HG03108 (cell line): ENCODE measurements around the gene PCNT.
A peak's percentile ranks its signal among the peaks of the same experiment; 100 is the strongest.
"Not testable (repeated sequence)": the region's sequence is repeated elsewhere in the genome, so short reads cannot be mapped to it uniquely, and the experiment has no call there.

Source experiments
- ATAC-seq: cut with Tn5 transposase; IDR thresholded peaks from one replicate; pipeline ENCODE4 v1.9.1; 2021; ENCODE audit warnings: moderate library complexity; ENCODE audit not compliant: unreplicated experiment

Gene PCNT

DNA sequence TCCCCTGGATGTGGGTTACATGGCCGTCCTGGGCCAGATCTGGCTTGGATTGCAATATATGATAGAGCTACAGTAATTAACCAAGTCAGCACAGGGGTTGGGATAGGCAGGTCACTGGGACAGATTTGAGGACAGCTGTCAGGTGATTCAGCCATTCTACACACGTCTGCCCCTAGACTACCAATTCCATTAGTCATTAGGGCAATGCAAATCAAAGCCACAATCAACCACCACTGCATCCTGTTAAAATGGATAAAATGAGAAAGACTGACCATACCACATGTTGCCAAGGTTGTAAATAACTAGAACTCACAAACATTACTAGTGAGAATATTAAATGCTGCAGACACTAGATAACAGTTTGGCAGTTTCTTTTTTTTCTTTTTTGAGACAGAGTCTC lies 16.3 kb upstream of the PCNT start:
- ATAC-seq, result no peak

DNA sequence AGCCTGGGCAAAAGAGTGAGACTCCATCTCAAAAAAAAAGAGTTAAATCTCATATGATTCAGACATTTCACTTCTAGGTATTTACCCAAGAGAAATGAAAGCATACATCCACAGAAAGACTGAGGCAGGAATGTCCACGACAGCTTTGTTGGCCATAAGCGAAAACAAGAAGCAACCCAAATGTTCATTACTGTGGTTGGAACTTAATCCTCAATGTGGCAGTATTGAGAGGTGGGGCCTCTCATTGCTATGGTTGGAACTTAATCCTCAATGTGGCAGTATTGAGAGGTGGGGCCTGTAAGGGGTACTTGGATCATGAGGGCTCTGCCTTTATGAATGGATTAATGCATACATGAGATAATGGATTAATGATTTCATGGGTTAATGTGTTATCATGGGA lies 15.5 kb upstream of the PCNT start:
- ATAC-seq, result no peak

DNA sequence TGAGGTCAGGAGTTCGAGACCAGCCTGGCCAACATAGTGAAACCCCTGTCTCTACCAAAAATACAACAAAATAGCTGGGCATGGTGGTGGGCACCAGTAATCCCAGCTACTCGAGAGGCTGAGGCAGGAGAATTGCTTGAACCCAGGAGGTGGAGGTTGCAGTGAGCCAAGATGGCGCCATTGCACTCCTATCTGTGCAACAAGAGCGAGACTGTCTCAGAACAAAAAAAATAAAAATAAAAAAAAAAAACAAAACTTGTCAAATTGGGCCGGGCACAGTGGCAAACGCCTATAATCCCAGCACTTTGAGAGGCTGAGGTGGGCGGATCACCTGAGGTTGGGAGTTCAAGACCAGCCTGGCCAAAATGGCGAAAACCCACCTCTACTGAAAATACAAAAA lies 13.7 kb upstream of the PCNT start:
- not testable (repeated sequence) for ATAC-seq

DNA sequence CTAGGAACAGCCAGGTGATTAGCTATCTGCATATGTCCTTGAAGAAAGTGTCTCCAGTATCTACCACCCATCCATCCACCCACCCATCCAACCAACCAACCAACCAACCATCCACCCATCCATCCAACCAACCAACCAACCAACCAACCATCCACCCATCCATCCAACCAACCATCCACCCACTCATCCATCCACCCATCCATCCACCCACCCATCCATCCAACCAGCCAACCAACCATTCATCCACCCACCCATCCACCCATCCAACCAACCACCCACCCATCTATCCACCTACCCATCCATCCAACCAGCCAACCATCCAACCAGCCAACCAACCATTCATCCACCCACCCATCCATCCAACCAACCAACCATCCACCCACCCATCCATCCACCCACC lies 12.4 kb upstream of the PCNT start:
- no peak for ATAC-seq

DNA sequence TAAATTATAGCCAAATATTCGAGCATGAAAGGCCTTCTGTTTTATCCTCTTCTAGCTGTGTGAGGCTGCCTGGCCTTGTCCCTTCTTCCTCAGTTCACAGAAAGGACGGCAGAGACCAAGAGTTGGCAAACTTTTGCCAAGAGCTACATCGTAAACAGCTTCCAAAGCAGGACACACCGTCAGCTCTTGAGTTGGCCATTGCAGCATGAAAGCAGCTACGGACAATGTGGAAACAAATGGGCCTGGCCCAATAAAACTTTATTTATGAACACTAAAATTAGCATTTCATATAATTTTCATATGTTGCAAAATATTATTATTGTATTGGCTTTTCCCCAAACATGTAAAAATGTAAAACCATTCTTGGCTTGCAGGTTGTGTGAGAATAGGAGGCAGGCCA lies 11.0 kb upstream of the PCNT start:
- no peak for ATAC-seq

DNA sequence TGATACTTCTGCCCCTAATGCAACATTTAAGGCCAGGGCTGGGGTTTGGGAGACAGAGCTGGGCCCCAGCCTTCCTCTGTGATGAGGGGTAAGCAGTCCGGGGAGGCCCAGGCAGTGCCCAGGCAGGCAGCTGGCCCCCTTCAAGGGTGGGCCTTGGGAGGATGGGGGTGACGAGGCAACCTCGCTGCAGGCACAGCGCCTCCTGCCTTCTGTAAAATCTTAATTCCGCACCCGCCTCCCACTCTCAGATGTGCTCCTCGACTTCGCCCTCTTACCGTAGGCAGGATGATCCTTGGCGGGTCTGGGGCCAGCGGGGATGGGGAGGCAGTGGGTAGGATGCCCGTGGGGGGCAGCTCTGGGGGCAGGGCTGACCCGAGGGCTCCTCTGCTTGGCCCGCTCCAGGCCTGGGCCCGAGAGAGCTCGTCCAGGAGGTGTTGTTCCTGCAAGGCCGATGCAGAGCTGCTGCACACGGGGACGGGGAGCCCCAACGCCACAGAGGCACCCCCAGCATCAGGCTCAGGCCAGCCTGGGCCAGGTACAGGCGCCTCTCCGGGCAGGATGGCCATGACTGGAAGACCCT lies 9.4 kb upstream of the PCNT start:
- ATAC-seq, result no peak

DNA sequence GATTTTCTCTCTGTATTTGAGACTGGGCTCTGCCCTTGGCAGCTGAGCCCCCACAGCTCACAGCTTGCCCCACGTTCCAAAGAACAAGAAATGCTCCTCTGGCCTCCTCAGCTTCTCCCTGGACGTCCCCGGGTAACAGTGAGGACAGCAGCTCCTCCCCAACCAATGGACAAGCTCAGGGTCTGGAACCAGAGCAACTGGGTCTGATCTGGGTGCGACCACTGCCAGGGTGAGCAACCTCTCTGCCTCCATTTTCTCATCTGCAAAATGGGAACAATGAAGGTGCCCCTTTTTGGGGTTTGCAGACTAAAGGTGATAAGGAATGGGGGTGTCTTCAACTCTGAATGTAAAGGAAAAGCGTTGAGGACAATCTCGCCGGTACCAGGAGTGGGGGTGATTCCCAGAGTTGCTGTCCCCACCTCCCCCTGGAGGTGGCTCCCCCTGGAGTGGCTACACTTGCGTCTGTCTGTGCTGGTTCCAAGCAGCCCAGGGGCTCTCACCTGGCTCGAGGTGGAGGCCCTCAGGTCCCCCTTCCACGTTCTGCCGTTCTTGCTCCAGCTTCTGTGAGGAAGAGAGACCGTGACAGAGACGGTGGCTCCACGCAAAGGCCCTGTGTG lies 7.1 kb upstream of the PCNT start:
- ATAC-seq, result no peak

DNA sequence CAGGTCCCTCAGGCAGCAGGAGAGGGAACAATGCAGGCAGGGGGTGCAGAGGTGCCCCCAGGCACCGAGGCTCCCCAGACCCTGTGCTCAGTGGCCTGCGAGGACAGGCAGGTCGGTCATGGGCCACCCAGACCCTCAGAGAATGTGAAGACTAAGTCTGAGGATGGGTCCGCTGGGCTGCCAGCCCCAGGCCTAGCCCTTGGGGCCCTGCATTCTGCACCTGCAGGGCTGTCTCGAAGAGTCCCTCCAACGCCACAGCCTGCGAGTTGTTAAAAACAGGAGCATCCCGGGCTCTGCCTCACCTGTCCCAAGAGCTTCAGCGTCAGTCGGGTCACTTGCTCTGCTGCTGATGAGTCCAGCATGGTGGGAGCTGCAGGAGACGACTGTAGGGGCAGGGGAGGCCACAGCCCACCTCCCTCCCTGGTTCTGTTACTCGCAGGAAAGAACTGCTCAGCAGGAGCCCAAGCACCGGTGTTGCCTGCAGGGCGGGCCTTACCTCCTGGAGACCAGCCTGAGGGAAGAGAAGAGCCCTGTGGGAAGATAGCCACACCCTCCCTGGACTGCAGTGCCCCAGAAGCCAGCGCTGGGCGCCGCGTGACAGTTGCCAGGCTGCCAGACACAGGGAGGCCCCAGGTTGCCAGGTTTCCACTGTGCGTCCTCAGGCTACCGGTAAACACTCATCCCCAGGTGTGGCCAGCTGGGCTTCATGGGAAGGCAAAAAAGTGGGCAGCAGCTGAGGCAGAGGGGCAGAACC lies 6.1 kb upstream of the PCNT start:
- ATAC-seq, result no peak

DNA sequence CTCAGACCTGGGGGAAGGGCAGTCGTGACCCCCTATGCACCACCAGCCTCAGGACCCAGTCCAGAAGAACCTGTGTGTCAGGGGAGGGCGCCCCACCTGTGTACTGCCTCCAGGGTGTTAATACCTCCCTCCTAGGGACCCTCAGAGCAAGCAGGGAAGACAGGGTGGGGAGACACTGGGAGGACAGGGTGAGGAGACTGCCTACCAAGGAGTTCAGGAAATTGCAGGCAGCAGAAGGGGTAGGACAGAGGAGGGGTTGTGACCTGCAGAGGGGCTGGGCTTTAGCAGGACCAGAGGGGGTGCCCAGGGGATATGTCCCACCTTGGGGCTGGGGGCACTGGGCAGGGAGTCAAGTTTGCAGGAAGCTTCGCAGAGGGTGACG lies 5.5 kb upstream of the PCNT start:
- no peak for ATAC-seq

DNA sequence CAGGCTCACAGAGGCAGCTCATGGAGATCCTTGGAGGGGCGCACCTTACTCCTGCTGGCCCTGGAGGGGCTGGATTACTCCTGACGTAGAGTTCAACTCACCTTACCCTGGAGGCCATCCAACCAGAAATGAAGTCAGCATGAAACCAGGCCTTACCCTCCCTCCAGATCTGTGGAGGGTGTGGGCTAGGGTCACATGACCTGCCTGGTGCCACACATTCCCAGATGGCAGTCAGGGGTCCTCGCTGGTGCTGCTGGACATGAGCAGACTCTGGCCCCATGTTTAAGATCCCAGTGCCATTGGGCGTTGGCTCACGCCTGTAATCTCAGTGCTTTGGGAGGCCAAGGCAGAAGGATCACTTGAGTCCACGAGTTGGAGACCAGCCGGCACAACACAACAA lies 4.8 kb upstream of the PCNT start:
- no peak for ATAC-seq

DNA sequence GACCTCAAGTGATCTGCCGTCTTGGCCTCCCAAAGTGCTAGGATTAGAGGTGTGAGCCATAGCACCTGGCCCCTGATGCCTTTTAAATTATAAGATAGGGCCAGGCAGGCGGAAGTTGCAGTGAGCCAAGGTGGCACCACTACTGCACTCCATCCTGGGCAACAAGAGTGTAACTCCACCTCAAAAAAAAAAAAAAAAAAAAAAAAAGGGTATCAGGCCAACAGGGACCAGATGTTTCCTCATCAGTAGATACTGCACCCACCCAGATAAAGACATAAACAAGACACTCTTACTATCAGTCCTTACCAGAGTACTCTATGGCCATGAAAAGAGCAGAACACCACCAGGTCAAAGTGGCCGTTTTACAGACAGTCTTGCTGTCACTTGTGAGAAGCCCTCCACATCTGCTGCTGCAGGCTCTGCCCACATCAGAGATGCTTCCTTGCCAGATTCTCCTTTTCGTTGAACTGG lies 3.6 kb upstream of the PCNT start:
- no peak for ATAC-seq

DNA sequence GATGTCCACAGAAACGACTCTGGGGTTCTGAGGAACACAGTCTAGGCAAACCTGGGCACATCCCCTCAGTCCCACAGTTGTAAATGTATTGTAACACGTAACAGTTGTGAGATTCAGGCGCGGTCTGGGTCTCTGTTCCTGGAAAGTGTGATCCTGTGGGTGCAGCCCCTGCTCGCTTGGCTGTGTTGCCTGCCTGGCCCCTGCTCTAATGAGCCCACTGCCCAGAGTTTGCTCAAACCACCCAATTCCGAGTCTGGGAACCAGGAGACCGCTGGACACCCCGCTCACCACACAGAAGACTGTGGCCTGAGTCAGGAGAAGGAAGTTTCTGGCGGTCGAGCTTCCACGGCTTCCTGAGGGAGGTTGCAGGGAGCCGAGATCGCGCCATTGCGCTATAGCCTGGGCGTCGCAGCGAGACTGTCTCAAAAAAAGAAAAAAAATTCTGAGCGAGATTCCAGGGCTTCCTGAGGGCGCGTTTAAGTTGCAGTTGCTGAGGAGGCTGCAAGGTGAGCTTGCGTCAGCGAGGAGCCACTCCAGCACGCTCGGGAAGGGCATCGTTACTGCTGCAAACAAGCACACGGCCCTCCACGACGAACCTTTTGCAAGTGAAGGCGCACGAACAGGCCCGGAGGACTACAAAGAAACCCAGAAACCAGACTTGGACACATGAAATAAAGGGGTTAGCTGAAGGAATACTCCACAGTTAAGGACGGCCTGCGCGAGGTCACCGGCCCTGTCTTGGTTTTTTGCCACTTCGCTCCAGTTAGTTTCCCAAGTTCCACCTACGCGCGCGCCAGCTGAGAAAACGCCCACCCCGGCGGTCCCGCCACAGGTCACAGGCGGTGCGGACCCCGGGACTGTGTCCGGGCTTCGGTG lies 1.4 kb upstream of the PCNT start:
- no peak for ATAC-seq

DNA sequence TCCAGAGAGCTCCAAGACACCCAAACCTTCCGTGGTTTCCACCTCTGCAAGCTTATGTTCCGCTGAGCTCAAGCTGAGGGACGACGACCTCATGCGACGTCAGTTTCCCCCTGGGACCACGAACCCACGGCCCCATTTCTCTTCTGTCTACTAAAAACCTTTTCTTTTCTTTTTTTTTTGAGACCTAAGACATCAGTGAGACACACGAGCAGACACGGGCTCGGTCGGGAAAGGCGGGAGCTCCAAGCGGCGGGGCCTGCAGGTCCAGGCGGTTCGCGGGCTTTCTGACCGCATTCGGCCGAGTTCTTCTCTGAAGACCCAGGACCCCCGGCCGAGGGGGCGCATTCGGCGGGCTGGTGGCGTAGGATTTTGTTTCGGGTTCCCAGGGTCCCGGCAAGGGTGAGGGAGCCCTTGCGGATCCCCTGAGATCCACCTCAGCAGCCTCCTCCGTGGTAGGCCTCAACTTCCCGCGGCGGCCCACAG lies 688 bp upstream of the PCNT start:
- ATAC-seq, result peak; percentile 6

DNA sequence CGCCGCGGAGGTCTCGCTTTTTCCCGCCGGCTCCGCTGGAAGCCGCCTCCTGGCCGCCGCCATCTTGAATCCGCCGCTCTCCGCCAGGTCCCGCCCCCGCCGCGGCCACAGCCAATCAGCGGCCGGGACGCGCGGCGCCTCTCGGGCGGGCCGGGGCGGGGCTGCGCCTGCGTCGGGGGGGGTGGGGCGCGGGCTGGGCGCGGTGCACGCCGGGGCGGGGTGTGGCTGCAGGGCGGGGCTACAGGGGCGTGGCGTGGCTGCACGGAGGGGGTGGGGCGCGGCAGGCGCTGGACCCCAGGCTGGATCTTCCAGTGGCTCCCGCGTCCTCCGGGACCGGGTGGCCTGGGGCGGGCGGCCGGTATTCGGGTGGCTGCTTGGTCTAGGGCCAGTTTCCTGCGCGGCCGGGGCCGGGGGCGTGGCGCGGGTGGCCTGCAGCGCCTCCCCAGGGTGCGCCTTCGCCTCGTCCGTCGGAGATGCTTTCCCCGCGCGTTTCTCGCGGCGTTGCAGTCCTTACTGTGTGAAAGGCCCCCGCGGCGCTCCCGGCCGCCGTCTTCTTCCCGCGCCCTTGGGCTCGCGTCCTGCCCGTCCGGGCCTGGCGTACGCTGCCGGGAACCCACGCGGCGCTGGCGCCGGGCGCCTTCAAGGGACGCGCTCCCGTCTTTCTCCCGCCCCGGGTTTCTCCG lies 575 bp downstream of the PCNT start:
- peak; percentile 40 for ATAC-seq

DNA sequence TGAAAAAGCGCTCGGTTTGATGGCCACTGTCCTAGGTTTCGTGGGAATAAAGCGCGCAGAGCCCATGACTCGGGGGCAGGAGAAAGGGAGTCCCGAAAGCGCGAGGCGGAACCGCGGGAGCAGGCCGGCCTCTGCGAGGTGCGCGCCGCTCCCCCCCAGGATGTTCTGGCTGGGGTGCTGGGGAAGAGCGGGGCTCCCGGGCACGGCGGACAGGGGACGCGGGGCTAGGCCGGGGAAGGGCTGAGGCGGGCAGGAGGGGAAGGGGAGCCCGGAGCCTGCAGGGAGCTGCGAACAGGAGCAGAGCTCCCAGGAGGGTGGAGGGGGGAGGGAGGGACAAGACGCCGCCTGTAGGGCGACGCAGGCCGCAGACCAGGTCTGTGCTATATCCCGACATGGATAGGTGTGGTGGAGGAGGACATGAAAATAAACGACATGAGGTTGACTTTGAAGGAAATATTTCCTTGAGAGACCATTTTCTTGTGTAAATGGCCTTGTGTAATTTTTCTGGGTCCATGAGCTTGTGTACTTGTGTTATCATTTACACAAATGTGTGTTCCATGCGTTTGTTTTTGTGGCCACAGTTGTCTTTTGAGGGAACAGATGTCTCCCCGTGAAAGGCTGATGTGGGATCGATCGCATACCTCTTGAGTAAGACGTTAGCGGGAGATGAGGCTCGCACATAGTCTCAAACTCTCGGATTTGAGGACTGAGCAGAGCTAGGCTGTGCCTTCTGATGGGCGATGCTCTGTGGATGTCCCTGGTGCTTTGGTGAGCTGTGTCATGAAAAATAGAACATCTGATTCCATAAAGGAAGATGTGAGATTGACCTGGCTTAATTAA lies 1.3 kb downstream of the PCNT start:
- no peak for ATAC-seq

DNA sequence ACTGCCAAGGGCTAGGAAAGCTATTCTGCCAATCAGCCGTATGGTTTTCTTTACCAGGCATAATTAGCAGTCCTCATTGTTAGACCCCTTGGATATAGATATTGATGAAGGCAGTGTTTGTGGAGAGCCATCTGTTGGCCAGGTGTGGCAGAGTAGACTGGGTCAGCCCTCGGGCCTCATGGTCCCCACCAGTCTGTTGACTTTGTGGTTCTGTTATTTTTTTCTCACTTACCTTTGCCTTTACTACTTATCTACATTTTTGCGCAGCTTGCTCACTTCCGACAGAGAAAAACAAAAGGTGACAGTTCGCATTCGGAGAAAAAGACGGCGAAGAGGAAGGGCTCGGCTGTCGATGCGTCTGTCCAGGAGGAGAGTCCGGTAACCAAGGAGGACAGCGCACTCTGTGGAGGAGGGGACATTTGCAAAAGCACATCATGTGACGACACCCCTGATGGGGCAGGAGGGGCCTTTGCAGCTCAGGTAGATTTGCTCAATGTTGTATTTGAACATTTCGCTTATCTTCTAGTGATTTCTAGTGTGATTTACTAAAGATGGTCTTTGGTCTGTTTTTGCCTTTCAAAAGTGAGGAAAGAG lies 2.3 kb downstream of the PCNT start:
- no peak for ATAC-seq

DNA sequence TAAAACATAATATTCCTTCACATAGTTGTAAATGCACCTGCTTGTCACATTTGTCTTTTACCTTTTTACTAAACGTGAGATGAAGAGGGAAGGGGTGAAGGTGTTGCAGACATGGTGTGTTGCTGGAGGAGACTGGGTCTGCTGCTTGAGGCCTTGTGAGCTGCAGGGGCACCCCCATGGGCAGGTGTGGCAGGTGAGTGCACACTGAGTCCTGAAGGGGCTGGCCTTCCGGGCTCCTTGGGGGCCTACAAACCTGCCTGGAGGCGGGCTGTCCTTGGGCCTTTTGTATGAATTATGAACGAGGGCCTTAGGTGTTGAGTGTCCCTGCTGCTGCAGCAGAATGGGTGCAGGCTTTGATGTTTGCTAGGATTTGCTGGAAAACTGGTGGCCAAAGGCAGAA lies 3.8 kb downstream of the PCNT start:
- no peak for ATAC-seq

DNA sequence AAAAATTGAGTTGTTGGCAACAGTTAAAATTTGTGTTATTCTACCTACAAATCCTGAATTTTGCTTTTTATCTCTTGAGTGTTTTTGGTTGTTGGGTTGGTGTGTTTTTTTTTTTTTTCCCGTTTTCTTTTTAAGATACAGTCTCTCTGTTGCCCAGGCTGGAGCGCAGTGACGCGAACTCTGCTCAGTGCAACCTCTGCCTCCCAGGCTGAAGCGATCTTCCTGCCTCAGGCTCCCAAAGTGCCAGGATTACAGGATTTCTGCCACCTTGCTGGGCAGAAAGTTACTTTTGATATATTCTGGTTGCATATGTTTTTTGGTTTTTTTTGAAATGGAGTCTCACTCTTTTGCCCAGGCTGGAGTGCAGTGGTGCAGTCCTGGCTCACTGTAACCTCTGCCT lies 4.2 kb downstream of the PCNT start:
- no peak for ATAC-seq

DNA sequence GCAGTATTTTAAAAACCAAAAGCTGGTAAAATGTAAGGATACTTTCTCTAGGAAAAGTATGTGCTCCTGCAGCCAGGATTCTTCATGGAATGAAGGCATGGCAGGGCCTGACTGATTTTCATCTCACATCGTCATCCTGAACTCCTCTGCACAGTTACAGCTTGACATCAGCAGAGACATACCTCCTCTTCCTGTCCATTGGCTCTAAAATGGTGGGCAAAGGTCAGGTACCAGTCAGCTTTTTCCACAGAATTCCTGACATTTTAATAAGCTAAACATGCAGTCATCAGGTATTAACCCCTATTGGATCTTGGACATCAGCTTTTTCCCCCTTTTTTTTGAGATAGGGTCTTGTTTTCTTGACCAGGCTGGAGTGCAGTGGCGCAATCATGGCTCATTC lies 5.8 kb downstream of the PCNT start:
- no peak for ATAC-seq
